ENCODE results near the gene PON3.

DNA sequence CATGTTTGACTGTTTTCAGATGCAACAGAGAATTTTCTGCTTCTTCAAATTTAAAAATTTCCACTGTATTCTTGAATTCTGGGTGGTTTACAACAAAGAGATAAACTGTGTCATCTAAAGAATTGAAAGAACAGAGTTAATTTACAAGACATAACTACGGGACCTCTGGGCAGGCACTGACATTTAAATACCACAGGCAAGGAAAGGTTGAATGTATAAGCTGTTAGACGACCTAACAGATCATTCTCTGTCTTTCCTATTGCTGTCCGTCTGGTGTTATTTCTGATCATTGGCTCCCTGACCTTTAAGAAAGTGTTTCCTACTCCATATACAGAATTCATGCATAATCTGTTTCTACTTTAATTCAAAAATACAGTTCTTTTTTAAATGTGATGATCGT lies 15.5 kb upstream of the PON3 start:
- TF ChIP-seq EZH2 (IDR thresholded peaks at IDR 0.05) = no peak
- TF ChIP-seq, protein P1, sequence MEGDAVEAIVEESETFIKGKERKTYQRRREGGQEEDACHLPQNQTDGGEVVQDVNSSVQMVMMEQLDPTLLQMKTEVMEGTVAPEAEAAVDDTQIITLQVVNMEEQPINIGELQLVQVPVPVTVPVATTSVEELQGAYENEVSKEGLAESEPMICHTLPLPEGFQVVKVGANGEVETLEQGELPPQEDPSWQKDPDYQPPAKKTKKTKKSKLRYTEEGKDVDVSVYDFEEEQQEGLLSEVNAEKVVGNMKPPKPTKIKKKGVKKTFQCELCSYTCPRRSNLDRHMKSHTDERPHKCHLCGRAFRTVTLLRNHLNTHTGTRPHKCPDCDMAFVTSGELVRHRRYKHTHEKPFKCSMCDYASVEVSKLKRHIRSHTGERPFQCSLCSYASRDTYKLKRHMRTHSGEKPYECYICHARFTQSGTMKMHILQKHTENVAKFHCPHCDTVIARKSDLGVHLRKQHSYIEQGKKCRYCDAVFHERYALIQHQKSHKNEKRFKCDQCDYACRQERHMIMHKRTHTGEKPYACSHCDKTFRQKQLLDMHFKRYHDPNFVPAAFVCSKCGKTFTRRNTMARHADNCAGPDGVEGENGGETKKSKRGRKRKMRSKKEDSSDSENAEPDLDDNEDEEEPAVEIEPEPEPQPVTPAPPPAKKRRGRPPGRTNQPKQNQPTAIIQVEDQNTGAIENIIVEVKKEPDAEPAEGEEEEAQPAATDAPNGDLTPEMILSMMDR (IDR thresholded peaks at IDR 0.05) = no peak

Measured in neural progenitor cell (in vitro differentiated cells).